ENCODE measurements around the gene MIER2. TPM values are rescaled to one million over a fixed set of nuclear protein-coding genes. Genes with fewer than 3 reads are reported as not detected.

Gene MIER2
- total RNA-seq, 1 experiment from 2014 or later = not detected

DNA sequence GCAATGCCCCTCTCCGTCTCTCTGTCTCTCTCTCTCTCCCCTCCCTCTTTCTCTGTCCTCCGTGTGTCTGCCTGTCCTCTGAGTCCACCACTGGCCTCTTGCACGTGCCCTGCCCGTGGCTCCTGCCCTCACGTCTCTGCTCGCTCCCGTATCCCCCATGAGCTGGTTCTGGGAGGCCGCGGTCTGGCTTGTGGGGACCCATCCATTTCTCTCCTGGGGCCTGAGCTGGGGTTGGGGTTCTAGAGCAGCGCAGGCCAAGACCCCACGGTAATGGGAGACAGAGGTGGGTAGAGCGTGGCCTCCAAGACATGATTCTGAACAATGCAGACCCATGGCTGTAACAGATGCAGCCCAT is 45.3 kb upstream of the MIER2 start:
- Histone ChIP-seq H3K27ac (ENCODE audit: low read length) (no peak overlapping the region), H3K36me3 (ENCODE audit: low read depth, low read length) (no peaks in the 10 kb centered on the region), H4K20me1 (ENCODE audit: low read length) (no peaks in the 10 kb centered on the region), H2AFZ (ENCODE audit: low read length) (no peak overlapping the region), H3K4me3 (ENCODE audit: low read length) (no peak overlapping the region), H3K9me2 (replicated peaks; ENCODE audit: low read length) (no peaks in the 10 kb centered on the region), H3K79me2 (ENCODE audit: low read length) (no peaks in the 10 kb centered on the region), H3K9me3 (ENCODE audit: low read length) (no peaks in the 10 kb centered on the region), H3K9ac (ENCODE audit: low read length) (no peak overlapping the region), H3K4me2 (ENCODE audit: low read length) (no peak overlapping the region), H3K4me1 (ENCODE audit: insufficient read depth, low read length) (no peaks in the 10 kb centered on the region), H3K27me3 (ENCODE audit: low read length) (no peaks in the 10 kb centered on the region), H3F3A (ENCODE audit: low read length, unreplicated experiment) (no peaks in the 10 kb centered on the region)
- DNase-seq (no peak), ATAC-seq (no peak)
- intact Hi-C loops (cut with micrococcal nuclease) = no loop called here
- ChIA-PET CTCF (no interaction called here), POLR2A (ENCODE audit: unreplicated experiment) (no interaction called here)
- TF ChIP-seq EZH2 (IDR thresholded peaks at IDR 0.05; ENCODE audit: low read length, unreplicated experiment) (no peak), EZH2phosphoT487 (IDR thresholded peaks at IDR 0.05; ENCODE audit: borderline replicate concordance, low read length) (no peak)
- TF ChIP-seq, protein P1, sequence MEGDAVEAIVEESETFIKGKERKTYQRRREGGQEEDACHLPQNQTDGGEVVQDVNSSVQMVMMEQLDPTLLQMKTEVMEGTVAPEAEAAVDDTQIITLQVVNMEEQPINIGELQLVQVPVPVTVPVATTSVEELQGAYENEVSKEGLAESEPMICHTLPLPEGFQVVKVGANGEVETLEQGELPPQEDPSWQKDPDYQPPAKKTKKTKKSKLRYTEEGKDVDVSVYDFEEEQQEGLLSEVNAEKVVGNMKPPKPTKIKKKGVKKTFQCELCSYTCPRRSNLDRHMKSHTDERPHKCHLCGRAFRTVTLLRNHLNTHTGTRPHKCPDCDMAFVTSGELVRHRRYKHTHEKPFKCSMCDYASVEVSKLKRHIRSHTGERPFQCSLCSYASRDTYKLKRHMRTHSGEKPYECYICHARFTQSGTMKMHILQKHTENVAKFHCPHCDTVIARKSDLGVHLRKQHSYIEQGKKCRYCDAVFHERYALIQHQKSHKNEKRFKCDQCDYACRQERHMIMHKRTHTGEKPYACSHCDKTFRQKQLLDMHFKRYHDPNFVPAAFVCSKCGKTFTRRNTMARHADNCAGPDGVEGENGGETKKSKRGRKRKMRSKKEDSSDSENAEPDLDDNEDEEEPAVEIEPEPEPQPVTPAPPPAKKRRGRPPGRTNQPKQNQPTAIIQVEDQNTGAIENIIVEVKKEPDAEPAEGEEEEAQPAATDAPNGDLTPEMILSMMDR (conservative IDR thresholded peaks at IDR 0.05; ENCODE audit: low read depth, low read length) = no peak
- BruUV-seq (replicated peaks) = no TSS peak

DNA sequence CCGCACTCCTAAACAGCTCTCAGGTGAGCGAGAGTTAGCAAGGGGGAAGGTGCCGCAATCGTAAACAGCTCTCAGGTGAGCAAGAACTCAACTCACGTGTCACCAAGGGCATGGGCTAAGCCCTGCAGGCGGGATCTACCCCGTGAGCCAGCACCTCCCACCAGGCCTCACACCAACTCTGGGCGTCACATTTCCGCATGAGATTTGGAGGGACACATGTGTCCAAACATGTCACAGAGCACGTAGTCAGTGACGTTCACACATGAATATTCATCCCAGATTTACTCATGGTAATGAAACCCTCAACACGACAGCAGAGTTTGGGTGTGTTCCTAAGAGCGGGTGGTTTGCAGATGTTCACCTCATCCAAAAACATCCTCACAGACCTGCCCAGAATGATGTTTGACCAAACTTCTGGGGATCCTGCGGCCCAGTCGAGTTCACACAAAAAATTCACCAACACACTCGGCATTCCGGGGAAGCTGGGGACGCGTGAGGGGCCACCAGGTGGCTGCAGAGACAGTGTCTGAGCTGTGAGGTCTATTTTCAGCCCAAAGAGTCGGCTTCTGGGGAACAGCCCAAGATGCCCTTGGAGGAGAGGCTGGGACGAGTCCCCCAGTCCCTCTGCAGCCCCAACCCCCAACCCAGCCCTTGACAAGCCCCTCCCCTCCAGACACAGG is 44.8 kb upstream of the MIER2 start:
- TF ChIP-seq EZH2 (IDR thresholded peaks at IDR 0.05; ENCODE audit: low read length, unreplicated experiment) = no peak
- TF ChIP-seq EZH2phosphoT487 (IDR thresholded peaks at IDR 0.05; ENCODE audit: borderline replicate concordance, low read length) = no peak
- TF ChIP-seq, protein P1 (conservative IDR thresholded peaks at IDR 0.05; ENCODE audit: low read depth, low read length) = no peak
- DNase-seq (no peak), ATAC-seq (no peak)
- H3K27ac ChIP-seq (ENCODE audit: low read length) = no peak overlapping the region
- H3K4me2 ChIP-seq (ENCODE audit: low read length) = no peak overlapping the region
- no peaks in the 10 kb centered on the region for H3K79me2 ChIP-seq (ENCODE audit: low read length)
- H3K9me3 ChIP-seq (ENCODE audit: low read length) = no peaks in the 10 kb centered on the region
- intact Hi-C loops (cut with micrococcal nuclease) = no loop called here
- H3K4me1 ChIP-seq (ENCODE audit: insufficient read depth, low read length) = no peaks in the 10 kb centered on the region
- no TSS peak for BruUV-seq (replicated peaks)
- no peaks in the 10 kb centered on the region for H3K27me3 ChIP-seq (ENCODE audit: low read length)
- no peaks in the 10 kb centered on the region for H3F3A ChIP-seq (ENCODE audit: low read length, unreplicated experiment)
- no peaks in the 10 kb centered on the region for H3K36me3 ChIP-seq (ENCODE audit: low read depth, low read length)
- H3K4me3 ChIP-seq (ENCODE audit: low read length) = no peak overlapping the region
- CTCF ChIA-PET = no interaction called here
- H3K9me2 ChIP-seq (replicated peaks; ENCODE audit: low read length) = no peaks in the 10 kb centered on the region
- POLR2A ChIA-PET (ENCODE audit: unreplicated experiment) = no interaction called here
- no peaks in the 10 kb centered on the region for H4K20me1 ChIP-seq (ENCODE audit: low read length)
- H2AFZ ChIP-seq (ENCODE audit: low read length) = no peak overlapping the region
- no peak overlapping the region for H3K9ac ChIP-seq (ENCODE audit: low read length)

GRCh38 chr19:388691-389090 is 44.1 kb upstream of the MIER2 start:
- intact Hi-C loops (cut with micrococcal nuclease) = no loop called here
- CTCF ChIA-PET = no interaction called here

More at GRCh38 chr19:388691-389090, 44.1 kb upstream of the MIER2 start:
- DNase-seq (no peak), ATAC-seq (no peak)
- no peaks in the 10 kb centered on the region for H3K79me2 ChIP-seq (ENCODE audit: low read length)
- no peak overlapping the region for H3K9ac ChIP-seq (ENCODE audit: low read length)
- BruUV-seq (replicated peaks) = no TSS peak
- no peaks in the 10 kb centered on the region for H3K36me3 ChIP-seq (ENCODE audit: low read depth, low read length)
- no peak overlapping the region for H3K4me2 ChIP-seq (ENCODE audit: low read length)
- H2AFZ ChIP-seq (ENCODE audit: low read length) = no peak overlapping the region
- no peaks in the 10 kb centered on the region for H3F3A ChIP-seq (ENCODE audit: low read length, unreplicated experiment)
- H3K9me3 ChIP-seq (ENCODE audit: low read length) = no peaks in the 10 kb centered on the region
- no peak overlapping the region for H3K27ac ChIP-seq (ENCODE audit: low read length)
- no peaks in the 10 kb centered on the region for H3K27me3 ChIP-seq (ENCODE audit: low read length)
- TF ChIP-seq EZH2 (IDR thresholded peaks at IDR 0.05; ENCODE audit: low read length, unreplicated experiment) = no peak
- TF ChIP-seq, protein P1 (conservative IDR thresholded peaks at IDR 0.05; ENCODE audit: low read depth, low read length) = no peak
- no peak for TF ChIP-seq EZH2phosphoT487 (IDR thresholded peaks at IDR 0.05; ENCODE audit: borderline replicate concordance, low read length)
- no peaks in the 10 kb centered on the region for H3K4me1 ChIP-seq (ENCODE audit: insufficient read depth, low read length)
- POLR2A ChIA-PET (ENCODE audit: unreplicated experiment) = no interaction called here
- no peaks in the 10 kb centered on the region for H3K9me2 ChIP-seq (replicated peaks; ENCODE audit: low read length)
- no peaks in the 10 kb centered on the region for H4K20me1 ChIP-seq (ENCODE audit: low read length)
- no peak overlapping the region for H3K4me3 ChIP-seq (ENCODE audit: low read length)
